ENCODE results near the gene KYNU.

DNA sequence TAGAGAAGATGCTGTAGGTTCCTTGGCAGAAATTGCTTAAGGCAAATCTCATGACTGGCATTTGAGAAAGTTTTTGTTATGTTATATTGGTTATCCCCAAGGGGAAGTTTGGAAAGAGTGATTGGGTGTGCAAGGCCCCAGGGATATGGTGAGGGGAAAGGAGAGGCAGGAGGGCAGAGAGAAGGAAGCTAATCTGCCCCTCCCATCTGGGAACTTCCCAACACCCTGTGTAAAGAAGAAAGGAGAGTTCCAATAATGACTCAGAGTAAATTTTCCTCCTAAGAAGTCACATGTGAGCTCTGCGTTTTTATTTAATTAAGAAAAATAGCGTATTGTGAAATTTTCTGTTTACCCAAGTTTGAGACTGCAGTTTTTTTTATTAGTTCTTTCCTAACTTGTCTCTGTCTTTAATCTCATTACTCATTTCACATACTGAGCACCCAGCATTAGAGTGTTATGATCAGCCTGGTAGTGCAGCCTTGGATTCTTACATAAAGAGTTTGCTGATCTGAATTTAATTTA is 3.1 kb upstream of the KYNU start:
- TF ChIP-seq GATA2 (IDR thresholded peaks at IDR 0.05; ENCODE audit: low read depth, low read length), result no peak
- no peak for TF ChIP-seq GATA3 (IDR thresholded peaks at IDR 0.05; ENCODE audit: low read depth, low read length)

Data from SH-SY5Y (cell line).